Astrocyte (in vitro differentiated cells and primary cell): ENCODE measurements around the gene PDE6H.

Source experiments
- EZH2 ChIP-seq: IDR thresholded peaks from 2 replicates; pipeline ENCODE4 v1.6.1; 2012; ENCODE audit warnings: mild to moderate bottlenecking, low read length, inconsistent platforms; ENCODE audit not compliant: insufficient read depth
- TF ChIP-seq, protein P1 (sequence below): IDR thresholded peaks from 2 replicates; pipeline ENCODE4 v1.5.1; 2011; ENCODE audit warnings: low read depth, mild to moderate bottlenecking, inconsistent platforms, low read length, moderate library complexity; ENCODE audit not compliant: insufficient read depth

- TF ChIP-seq, protein P1, sequence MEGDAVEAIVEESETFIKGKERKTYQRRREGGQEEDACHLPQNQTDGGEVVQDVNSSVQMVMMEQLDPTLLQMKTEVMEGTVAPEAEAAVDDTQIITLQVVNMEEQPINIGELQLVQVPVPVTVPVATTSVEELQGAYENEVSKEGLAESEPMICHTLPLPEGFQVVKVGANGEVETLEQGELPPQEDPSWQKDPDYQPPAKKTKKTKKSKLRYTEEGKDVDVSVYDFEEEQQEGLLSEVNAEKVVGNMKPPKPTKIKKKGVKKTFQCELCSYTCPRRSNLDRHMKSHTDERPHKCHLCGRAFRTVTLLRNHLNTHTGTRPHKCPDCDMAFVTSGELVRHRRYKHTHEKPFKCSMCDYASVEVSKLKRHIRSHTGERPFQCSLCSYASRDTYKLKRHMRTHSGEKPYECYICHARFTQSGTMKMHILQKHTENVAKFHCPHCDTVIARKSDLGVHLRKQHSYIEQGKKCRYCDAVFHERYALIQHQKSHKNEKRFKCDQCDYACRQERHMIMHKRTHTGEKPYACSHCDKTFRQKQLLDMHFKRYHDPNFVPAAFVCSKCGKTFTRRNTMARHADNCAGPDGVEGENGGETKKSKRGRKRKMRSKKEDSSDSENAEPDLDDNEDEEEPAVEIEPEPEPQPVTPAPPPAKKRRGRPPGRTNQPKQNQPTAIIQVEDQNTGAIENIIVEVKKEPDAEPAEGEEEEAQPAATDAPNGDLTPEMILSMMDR = no peak
- TF ChIP-seq EZH2 = no peak
These were observed 20.9 kb downstream of the PDE6H start for GRCh38 chr12:14993537-14994266.
